ENCODE data around the gene NRP2.

GRCh38 chr2:205759732-205760131 lies 77.4 kb downstream of the NRP2 start:
- TF ChIP-seq CTCF (IDR thresholded peaks at IDR 0.05 in 4 of 5, conservative IDR thresholded peaks at IDR 0.05 in 1 of 5): no peak
- no peak for TF ChIP-seq POLR2A (IDR thresholded peaks at IDR 0.05)

Measured in gastrocnemius medialis (tissue), 4 donors.